Stimulated activated CD8-positive, alpha-beta memory T cell treated with anti-CD3 and anti-CD28 coated beads, Interleukin-7, amount 100 ng/mL, for 1 hour (primary cell): ENCODE results near the gene SLC29A1.
A peak's percentile ranks its signal among the peaks of the same experiment; 100 is the strongest.
"Not testable (repeated sequence)": the region's sequence is repeated elsewhere in the genome, so short reads cannot be mapped to it uniquely, and the experiment has no call there.

Experiments
- DNase-seq, 2 donors: peaks; one replicate each; pipeline ENCODE4 v3.0.0-alpha.2; 2020; ENCODE audit warnings: low read depth in 2 of 2

Gene SLC29A1

GRCh38 chr6:44194326-44194725 lies 29.1 kb upstream of the SLC29A1 start:
- no peak for DNase-seq

- not testable (repeated sequence) for DNase-seq
Observed at GRCh38 chr6:44196351-44196750, 27.0 kb upstream of the SLC29A1 start.

- DNase-seq: no peak
Observed at GRCh38 chr6:44198684-44199083, 24.7 kb upstream of the SLC29A1 start.

- no peak for DNase-seq
Observed at GRCh38 chr6:44199883-44200282, 23.5 kb upstream of the SLC29A1 start.

GRCh38 chr6:44201200-44201599 lies 22.2 kb upstream of the SLC29A1 start:
- DNase-seq: no peak

- DNase-seq: no peak
Observed at GRCh38 chr6:44201638-44202303, 21.6 kb upstream of the SLC29A1 start.

- DNase-seq: no peak
Observed at GRCh38 chr6:44202332-44202971, 20.9 kb upstream of the SLC29A1 start.

GRCh38 chr6:44202972-44203750 lies 20.2 kb upstream of the SLC29A1 start:
- DNase-seq: no peak

GRCh38 chr6:44203955-44204354 lies 19.4 kb upstream of the SLC29A1 start:
- DNase-seq: no peak

GRCh38 chr6:44207966-44208365 lies 15.4 kb upstream of the SLC29A1 start:
- DNase-seq: no peak

- DNase-seq: no peak
Observed at GRCh38 chr6:44211284-44211683, 12.1 kb upstream of the SLC29A1 start.

- DNase-seq: no peak
Observed at GRCh38 chr6:44214307-44214706, 9.1 kb upstream of the SLC29A1 start.

GRCh38 chr6:44216677-44217331 lies 6.6 kb upstream of the SLC29A1 start, which contains the start of gene MYMX:
TSS of gene MYMX (plus strand) at chr6:44216926. CDS start at chr6:44217472, 546 bp downstream.
- DNase-seq: no peak

- DNase-seq: no peak
Observed at GRCh38 chr6:44217332-44218143, 5.9 kb upstream of the SLC29A1 start.

- no peak for DNase-seq
Observed at GRCh38 chr6:44219053-44219814, 4.2 kb upstream of the SLC29A1 start.

- no peak for DNase-seq
Observed at GRCh38 chr6:44219815-44220784, 3.3 kb upstream of the SLC29A1 start.

- no peak for DNase-seq
Observed at GRCh38 chr6:44220913-44221290, 2.5 kb upstream of the SLC29A1 start.

GRCh38 chr6:44221291-44221960 lies 2.0 kb upstream of the SLC29A1 start:
- DNase-seq: peak; percentile 19 to 52

- no peak for DNase-seq
Observed at GRCh38 chr6:44221961-44222335, 1.4 kb upstream of the SLC29A1 start.
